GM12878 (cell line): ENCODE results near the gene CFB. TPM values are rescaled to one million over a fixed set of nuclear protein-coding genes. Genes with fewer than 3 reads are reported as not detected.

ENCODE experiments used
- ATAC-seq: fragments of 200-7000 bp; cut with Tn5 transposase; 3 replicates; pipeline ENCODE4 v1.9.1; 2020; ENCODE audit warnings: mild to moderate bottlenecking, moderate library complexity
- BruUV-seq: library from RNA; stranded (reverse); fragments of 400-500 nt; replicated peaks from 2 replicates; lab custom pipeline; 2021; lab: Mats Ljungman, UMichigan
- CTCF ChIA-PET: fragments of 300-600 bp; sonication (Branson Sonifier 250); formaldehyde crosslinking; extraction: SDS; loops from one replicate; lab custom pipeline; 2021; ENCODE audit warnings: inconsistent platforms; lab: Yijun Ruan, JAX
- POLR2A ChIA-PET: fragments of 350-600 bp; formaldehyde crosslinking; extraction: SDS; loops from one replicate; lab custom pipeline; 2021; ENCODE audit warnings: inconsistent platforms; lab: Charles Lee
- RAD21 ChIA-PET: fragments of 300-600 bp; sonication (Branson Sonifier 250); formaldehyde crosslinking; loops from one replicate; lab custom pipeline; 2023; ENCODE audit warnings: antibody characterized with exemption; ENCODE audit not compliant: unreplicated experiment; lab: Charles Lee
- SMC1A ChIA-PET: fragments of 300-600 bp; sonication (Branson Sonifier 250); formaldehyde crosslinking; loops from one replicate; lab custom pipeline; 2023; ENCODE audit not compliant: unreplicated experiment, uncharacterized antibody; lab: Charles Lee
- DNase-seq: peaks from one replicate; pipeline ENCODE4 v3.0.0-alpha.2; 2011; ENCODE audit warnings: low read depth, low spot score
- FAIRE-seq: peaks from 3 replicates; lab custom pipeline; 2011; peaks lifted over from hg19 to GRCh38; lab: Jason Lieb, UNC
- H2AFZ ChIP-seq: 2 replicates; pipeline ENCODE4 v1.6.0; 2011; ENCODE audit warnings: low read depth, low read length, control low read depth; ENCODE audit not compliant: control insufficient read depth
- H3K27ac ChIP-seq: 2 replicates; pipeline ENCODE4 v1.5.1; 2011; ENCODE audit warnings: control low read depth; ENCODE audit not compliant: control insufficient read depth, insufficient read depth
- H3K27me3 ChIP-seq, 2 experiments: replicated peaks in 1 of 2; 2 replicates each; pipeline versions ENCODE4 v1.6.0 to v1.6.1; 2011; ENCODE audit warnings: low read length in 1 of 2; ENCODE audit not compliant: control insufficient read depth in 2 of 2, insufficient read depth in 2 of 2
- H3K36me3 ChIP-seq, 2 experiments: 2 replicates each; pipeline ENCODE4 v1.5.1; 2011; ENCODE audit warnings: low read length in 1 of 2; ENCODE audit not compliant: control insufficient read depth in 2 of 2, insufficient read depth in 2 of 2
- H3K4me1 ChIP-seq: 2 replicates; pipeline ENCODE4 v1.6.1; 2011; ENCODE audit warnings: mild to moderate bottlenecking, low read length, moderate library complexity, mixed read lengths; ENCODE audit not compliant: control insufficient read depth, insufficient read depth
- H3K4me2 ChIP-seq: 2 replicates; pipeline ENCODE4 v1.6.0; 2011; ENCODE audit warnings: control low read depth; ENCODE audit not compliant: control insufficient read depth, insufficient read depth
- H3K4me3 ChIP-seq: fragments of 200-600 bp; sonication (generic); 2 replicates; pipeline ENCODE4 v1.5.1; 2016
- H3K79me2 ChIP-seq: 2 replicates; pipeline ENCODE4 v1.6.0; 2011; ENCODE audit warnings: low read length; ENCODE audit not compliant: control insufficient read depth, insufficient read depth
- H3K9ac ChIP-seq: 2 replicates; pipeline ENCODE4 v1.8.0; 2011; ENCODE audit warnings: low read length, control low read depth, mixed read lengths; ENCODE audit not compliant: control insufficient read depth, insufficient read depth
- H3K9me3 ChIP-seq: replicated peaks from 3 replicates; pipeline ENCODE4 v1.5.1; 2011; ENCODE audit warnings: mild to moderate bottlenecking, low read length; ENCODE audit not compliant: control insufficient read depth, insufficient read depth
- H4K20me1 ChIP-seq: 2 replicates; pipeline ENCODE4 v1.6.0; 2011; ENCODE audit not compliant: control insufficient read depth, insufficient read depth
- JUNB ChIP-seq: IDR thresholded peaks from 2 replicates; pipeline ENCODE4 v1.6.1; 2016; ENCODE audit warnings: antibody characterized with exemption, mild to moderate bottlenecking
- JUND ChIP-seq: IDR thresholded peaks from 2 replicates; pipeline ENCODE4 v1.6.1; 2012; ENCODE audit warnings: low read depth, mild to moderate bottlenecking, low read length, improper control_type of control experiment, moderate library complexity
- MYB ChIP-seq: fragments of 150-350 bp; IDR thresholded peaks from 2 replicates; pipeline ENCODE4 v1.6.1; 2014; ENCODE audit warnings: mild to moderate bottlenecking, low read depth, low read length, borderline replicate concordance
- SREBF2 ChIP-seq: IDR thresholded peaks from 2 replicates; pipeline ENCODE4 v1.6.1; 2012; ENCODE audit warnings: mild to moderate bottlenecking, low read length
- SUPT20H ChIP-seq: IDR thresholded peaks from 2 replicates; pipeline ENCODE4 v1.6.1; 2011; ENCODE audit warnings: low read depth, mild to moderate bottlenecking, low read length, moderate library complexity, borderline replicate concordance; ENCODE audit not compliant: control insufficient read depth
- ZNF384 ChIP-seq: IDR thresholded peaks from 2 replicates; pipeline ENCODE4 v1.6.1; 2012; ENCODE audit warnings: low read depth, mild to moderate bottlenecking, low read length, improper control_type of control experiment, borderline replicate concordance
- WGBS: methylation state at CpG from one replicate; pipeline ENCODE4 v1.1.6; 2016; ENCODE audit warnings: low lambda C conversion rate; ENCODE audit not compliant: insufficient replicate concordance, insufficient coverage; ENCODE audit errors: missing lambda C conversion rate; 5-methylcytosine and 5-hydroxymethylcytosine counted together
- in situ Hi-C: fragments of 300-500 bp; cut with MboI; formaldehyde crosslinking; loops from 9 replicates; pipeline ENCODE4 v1.14.3; 2018; ENCODE audit warnings: mixed read lengths
- intact Hi-C: fragments of 100-400 bp; cut with micrococcal nuclease; formaldehyde crosslinking; loops from one replicate; pipeline ENCODE4 v1.14.2; 2022; ENCODE audit not compliant: unreplicated experiment
- polyA plus RNA-seq, 11 experiments: library from polyadenylated mRNA; depleted of rRNA in 4 of 11; unstranded in 6 of 11; stranded (reverse) in 5 of 11; fragments of >200 nt; fragmentation: Nextera tagmentation in 4 of 11; fragmentation: Illumina TruSeq in 1 of 11; extraction: Ambion mirVana in 4 of 11; extraction: Trizol in 1 of 11; gene quantifications; 1 replicate in 1 of 11; 2 replicates in 10 of 11; pipeline versions ENCODE4 v1.2.1 to v1.2.3, GENCODE V29; 2011 to 2016; ENCODE audit warnings: inconsistent platforms in 2 of 11, missing spikeins in 2 of 11, low read depth in 1 of 11
- total RNA-seq, 4 experiments: library from RNA; depleted of rRNA in 3 of 4; stranded (reverse); fragments of >200 nt in 3 of 4; fragmentation: Illumina TruSeq in 1 of 4; extraction: Trizol in 1 of 4; gene quantifications; 2 replicates each; pipeline versions ENCODE4 v1.2.1 to v1.2.3, GENCODE V29; 2013 to 2021
- TF ChIP-seq, protein P1 (sequence below): fragments of 450-650 bp; formaldehyde crosslinking; IDR thresholded peaks from 2 replicates; pipeline ENCODE4 v1.4.0; 2020; ENCODE audit warnings: mild to moderate bottlenecking, moderate library complexity
- TF ChIP-seq, protein P2 (sequence below): IDR thresholded peaks from 2 replicates; pipeline ENCODE4 v1.6.1; 2011; ENCODE audit warnings: mild to moderate bottlenecking, low read depth, low read length, moderate library complexity; ENCODE audit not compliant: insufficient replicate concordance

CFB gene
- total and polyA plus RNA-seq, 10 of the 15 experiments (the other 5 are each of a cell fraction or from before 2014, with no cell fraction given): 0.09 to 1.7 (median 0.44) TPM; not detected in 7

GRCh38 chr6:31952890-31953289, 7.0 kb downstream of the CFB start (continued):
- TF ChIP-seq, protein P1, sequence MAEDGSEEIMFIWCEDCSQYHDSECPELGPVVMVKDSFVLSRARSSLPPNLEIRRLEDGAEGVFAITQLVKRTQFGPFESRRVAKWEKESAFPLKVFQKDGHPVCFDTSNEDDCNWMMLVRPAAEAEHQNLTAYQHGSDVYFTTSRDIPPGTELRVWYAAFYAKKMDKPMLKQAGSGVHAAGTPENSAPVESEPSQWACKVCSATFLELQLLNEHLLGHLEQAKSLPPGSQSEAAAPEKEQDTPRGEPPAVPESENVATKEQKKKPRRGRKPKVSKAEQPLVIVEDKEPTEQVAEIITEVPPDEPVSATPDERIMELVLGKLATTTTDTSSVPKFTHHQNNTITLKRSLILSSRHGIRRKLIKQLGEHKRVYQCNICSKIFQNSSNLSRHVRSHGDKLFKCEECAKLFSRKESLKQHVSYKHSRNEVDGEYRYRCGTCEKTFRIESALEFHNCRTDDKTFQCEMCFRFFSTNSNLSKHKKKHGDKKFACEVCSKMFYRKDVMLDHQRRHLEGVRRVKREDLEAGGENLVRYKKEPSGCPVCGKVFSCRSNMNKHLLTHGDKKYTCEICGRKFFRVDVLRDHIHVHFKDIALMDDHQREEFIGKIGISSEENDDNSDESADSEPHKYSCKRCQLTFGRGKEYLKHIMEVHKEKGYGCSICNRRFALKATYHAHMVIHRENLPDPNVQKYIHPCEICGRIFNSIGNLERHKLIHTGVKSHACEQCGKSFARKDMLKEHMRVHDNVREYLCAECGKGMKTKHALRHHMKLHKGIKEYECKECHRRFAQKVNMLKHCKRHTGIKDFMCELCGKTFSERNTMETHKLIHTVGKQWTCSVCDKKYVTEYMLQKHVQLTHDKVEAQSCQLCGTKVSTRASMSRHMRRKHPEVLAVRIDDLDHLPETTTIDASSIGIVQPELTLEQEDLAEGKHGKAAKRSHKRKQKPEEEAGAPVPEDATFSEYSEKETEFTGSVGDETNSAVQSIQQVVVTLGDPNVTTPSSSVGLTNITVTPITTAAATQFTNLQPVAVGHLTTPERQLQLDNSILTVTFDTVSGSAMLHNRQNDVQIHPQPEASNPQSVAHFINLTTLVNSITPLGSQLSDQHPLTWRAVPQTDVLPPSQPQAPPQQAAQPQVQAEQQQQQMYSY (CRISPR knock-in tag): no peak
- no peak for TF ChIP-seq ZNF384
- no peak for TF ChIP-seq SREBF2
- no peak for TF ChIP-seq JUND

DNA sequence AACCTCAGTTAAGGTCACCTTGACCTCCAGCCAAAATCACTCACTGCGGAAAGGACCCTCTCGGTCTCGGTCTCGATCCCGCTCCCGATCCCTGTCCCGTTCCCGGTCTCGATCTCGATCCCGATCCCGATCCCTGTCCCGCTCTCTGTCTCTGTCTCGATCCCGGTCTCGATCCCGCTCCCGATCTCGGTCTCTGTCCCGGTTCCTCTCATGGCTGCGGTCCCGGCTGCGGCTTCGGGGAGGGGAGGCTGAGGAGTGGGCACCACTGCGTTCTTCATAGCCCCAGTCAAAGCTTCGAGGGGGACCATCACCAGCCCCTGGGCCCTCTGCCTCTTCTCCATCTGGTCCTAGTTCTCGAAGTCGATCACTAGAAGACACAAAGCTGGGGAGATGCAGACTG, 8.6 kb downstream of the CFB start:
- TF ChIP-seq MYB (no peak), JUNB (no peak), SUPT20H (no peak)
- TF ChIP-seq, protein P2, sequence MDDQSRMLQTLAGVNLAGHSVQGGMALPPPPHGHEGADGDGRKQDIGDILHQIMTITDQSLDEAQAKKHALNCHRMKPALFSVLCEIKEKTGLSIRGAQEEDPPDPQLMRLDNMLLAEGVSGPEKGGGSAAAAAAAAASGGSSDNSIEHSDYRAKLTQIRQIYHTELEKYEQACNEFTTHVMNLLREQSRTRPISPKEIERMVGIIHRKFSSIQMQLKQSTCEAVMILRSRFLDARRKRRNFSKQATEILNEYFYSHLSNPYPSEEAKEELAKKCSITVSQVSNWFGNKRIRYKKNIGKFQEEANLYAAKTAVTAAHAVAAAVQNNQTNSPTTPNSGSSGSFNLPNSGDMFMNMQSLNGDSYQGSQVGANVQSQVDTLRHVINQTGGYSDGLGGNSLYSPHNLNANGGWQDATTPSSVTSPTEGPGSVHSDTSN: no peak
- Histone ChIP-seq H3K27ac (no peak overlapping the region), H3K27me3 (no peaks in the 10 kb centered on the region), H3K36me3 (peaks cover 8 to 21% of the 10 kb centered on the region in 2 experiments), H4K20me1 (no peaks in the 10 kb centered on the region), H3K4me1 (peaks cover 3% of the 10 kb centered on the region), H3K4me2 (no peak overlapping the region), H3K9me3 (no peaks in the 10 kb centered on the region), H3K9ac (no peak overlapping the region), H3K4me3 (no peak overlapping the region), H3K79me2 (peaks cover 18% of the 10 kb centered on the region), H2AFZ (no peak overlapping the region)
- DNase-seq: no peak
- ChIA-PET SMC1A (no interaction called here), POLR2A (no interaction called here), RAD21 (interaction anchor here (0.6 kb wide), 1 partner anchor 15 kb away, joined by 4 read pairs; no protein-coding TSS in a partner anchor), CTCF (no interaction called here)
- no TSS peak for BruUV-seq
- 98% methylated on average over 28 of the region's 28 CpGs for WGBS
- FAIRE-seq: no peak
- in situ Hi-C loops (no loop called here), intact Hi-C loops (no loop called here)
- no peak for ATAC-seq
